Inflammatory macrophage (primary cell): ENCODE data around the gene XXYLT1.

ENCODE experiments used
- DNase-seq, 2 donors: peaks; one replicate each; pipeline ENCODE4 v3.0.0-alpha.2; 2020 to 2022

XXYLT1 gene

DNA sequence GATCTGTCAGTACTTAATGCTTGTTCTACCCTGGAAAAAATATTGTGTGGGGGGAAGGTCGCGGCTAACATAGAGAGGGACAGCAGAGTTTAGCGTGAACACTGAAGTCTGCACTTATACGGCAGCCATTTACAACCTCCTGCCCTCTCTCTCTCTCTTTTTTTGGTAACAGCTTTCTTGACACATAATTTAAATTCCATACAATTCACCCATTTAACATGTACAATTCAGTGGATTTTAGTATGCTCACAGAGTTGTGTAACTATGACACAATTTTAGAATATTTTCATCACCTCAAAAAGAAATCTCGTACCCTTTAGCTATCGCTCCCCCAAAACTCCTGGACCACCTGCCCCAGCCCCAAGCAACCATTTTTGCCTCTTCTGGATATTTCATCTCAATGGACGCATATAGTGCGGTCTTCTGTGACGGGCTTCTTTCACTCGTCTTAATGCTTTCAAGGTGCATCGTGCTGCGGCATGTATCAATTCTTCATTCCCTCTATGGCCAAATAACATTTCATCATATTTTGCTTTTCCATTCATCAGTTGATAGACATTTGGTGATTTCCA is 141.8 kb downstream of the XXYLT1 start:
- no peak for DNase-seq

DNA sequence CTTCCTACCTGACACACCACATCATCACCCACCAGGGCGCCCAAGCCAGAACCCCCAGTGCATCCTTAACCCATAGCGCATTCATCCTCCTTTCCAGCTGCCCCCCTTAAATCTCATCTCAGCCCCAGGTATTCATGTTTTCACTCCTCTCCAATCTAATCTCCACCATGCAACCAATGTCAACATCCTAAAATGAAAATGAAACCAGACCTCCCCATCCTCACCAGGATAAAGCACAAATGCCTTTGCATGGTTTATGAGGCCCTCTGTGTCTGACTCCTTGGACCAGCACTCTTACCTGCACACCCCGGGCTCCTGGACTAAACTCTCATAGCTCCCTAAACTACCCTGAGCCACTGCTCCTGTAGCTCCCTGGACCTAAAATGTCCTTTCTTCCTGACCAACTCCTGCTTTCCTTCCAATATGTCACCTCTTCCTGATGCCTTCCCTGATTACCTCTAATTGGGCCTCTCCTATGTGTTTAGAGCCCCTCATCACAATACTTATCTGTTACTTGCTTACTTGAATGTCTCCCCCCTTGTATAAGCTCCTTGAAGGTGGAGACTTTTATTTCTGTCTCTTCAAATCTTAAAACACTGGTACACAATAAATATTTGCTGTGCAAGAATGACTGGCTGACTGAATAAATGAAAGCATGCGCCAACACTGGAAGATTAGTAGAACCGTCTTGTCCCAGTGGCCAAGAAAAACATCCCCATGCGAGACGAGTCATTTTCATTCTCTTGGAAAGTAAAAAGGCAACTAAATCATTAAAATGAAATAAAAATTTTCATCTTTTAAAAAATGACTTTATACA is 142.5 kb downstream of the XXYLT1 start:
- DNase-seq: no peak

DNA sequence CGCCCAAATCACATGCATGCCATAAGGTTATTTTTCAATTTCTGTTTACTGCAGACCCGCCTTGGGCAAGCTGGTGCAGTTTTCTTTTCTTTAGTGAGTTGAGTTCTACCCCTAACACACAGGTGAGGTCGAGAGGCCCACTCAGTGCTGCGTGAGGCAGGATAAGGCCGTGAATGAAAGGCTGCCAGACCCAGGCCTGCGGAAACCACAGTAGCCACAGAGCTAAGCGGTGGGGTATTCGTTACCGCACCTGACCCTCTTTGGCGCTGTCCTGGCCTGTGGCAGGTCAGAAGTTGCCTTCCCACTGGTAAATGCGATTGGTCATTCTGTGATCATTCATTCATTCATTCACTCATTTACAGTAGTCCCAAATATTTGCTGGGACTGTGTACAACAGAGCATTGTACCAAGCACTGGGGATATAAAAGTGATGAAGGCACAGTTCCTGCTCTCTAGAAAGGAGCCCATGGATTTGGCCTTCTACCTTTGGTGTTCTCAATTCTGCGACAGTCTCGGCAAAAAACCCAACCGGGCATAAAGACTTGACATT is 144.8 kb downstream of the XXYLT1 start:
- DNase-seq: no peak

DNA sequence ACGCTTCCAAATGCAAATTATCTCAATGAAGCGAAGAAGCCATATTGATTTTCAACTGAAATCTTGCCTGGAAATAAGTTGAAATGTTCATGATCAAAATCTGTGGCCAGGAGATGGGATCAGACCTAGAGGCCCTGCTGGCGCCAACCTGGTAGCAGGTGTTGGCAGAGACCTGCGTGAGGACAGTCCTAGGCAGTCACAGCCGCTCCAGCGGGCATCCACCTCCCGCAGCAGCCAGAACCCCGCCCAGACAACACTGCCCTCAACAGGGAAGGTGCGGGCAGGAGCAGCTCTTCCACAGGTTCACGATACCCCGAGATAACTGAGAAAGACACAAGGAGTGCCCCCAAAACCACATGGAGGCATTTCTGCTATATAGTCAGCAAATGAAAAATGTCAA is 145.3 kb downstream of the XXYLT1 start:
- no peak for DNase-seq

DNA sequence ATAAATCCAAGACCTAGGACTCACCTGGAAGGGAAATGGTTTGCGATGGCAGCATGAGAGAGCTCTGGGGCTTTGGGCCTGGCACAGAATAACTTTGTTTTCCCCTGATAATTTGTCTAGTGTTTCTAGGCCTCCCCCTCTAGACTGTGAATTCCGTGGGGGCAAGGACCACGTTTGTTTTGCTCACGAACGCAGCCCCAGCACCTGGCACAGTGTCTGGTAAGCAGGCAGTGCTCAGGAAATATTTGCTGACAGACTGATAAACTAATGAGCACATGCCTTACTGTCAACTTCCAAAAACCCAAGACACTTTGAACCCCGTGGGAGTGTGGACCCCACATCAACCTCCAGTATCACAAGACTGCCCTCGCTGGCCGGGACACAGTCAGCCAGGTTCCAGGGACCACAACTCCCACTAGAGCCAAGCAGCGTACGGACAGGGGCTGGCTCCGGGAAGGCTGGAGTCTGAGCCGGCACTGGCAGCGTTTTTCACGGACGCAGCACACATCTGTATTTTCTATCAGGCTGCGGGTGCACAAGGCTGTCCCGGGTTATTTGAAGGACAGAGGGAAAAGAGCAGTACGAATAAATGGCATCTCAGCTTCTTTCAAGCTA is 146.5 kb downstream of the XXYLT1 start:
- DNase-seq: no peak

DNA sequence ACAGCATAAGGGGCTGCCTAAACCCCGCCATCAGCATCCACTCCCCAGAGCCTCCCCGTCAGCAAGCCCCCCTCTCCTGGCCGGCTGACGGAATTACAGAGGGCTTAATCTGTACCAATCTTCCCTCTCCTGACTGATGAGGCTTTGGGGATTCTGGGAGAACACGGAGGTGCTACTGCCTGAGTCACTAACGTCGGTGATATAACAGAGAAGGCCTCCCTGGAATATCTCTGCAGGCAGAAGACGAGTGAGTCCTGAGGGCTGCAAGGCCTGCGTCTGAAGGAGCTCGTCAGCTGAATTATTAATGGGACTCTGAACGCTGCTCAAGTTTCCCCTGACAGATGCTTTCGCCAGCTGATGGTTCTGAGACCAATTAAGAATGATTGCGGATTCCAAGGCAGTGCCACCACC is 147.7 kb downstream of the XXYLT1 start:
- DNase-seq: no peak

DNA sequence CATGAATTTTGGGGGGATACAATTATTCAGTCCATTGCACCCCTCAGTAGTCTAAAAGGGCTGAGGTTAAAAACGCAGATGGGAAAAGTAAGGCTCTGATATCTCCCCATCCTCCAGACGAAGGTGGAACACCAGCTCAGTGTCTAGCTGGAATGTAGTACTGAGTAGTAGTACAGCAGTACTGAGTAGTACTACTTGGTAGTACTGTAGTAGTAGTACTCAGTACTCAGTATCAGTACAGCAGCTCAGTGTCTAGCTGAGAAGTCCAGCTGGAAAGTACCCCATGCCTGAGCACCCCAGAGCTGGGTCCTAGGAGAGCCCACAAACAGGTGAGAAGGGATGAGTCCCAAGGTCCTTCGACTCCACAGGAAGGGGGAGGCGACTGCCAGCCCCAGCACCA is 148.7 kb downstream of the XXYLT1 start:
- DNase-seq: no peak

DNA sequence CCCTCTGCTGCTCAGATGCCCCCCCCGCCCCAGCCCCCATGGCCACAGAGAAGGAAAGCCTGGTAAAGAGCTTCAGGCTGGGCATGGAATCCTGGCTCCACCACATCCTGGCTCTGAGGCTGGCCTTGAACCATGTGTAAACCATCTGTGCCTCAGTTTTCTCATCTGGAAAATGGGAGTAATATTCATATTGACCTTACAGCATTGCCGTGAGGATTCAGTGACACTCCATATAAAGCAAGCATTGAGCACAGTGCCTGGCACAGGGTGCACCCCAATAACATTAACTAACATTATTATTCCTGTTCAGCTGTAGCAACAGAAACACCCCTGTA is 150.7 kb downstream of the XXYLT1 start:
- DNase-seq: no peak

DNA sequence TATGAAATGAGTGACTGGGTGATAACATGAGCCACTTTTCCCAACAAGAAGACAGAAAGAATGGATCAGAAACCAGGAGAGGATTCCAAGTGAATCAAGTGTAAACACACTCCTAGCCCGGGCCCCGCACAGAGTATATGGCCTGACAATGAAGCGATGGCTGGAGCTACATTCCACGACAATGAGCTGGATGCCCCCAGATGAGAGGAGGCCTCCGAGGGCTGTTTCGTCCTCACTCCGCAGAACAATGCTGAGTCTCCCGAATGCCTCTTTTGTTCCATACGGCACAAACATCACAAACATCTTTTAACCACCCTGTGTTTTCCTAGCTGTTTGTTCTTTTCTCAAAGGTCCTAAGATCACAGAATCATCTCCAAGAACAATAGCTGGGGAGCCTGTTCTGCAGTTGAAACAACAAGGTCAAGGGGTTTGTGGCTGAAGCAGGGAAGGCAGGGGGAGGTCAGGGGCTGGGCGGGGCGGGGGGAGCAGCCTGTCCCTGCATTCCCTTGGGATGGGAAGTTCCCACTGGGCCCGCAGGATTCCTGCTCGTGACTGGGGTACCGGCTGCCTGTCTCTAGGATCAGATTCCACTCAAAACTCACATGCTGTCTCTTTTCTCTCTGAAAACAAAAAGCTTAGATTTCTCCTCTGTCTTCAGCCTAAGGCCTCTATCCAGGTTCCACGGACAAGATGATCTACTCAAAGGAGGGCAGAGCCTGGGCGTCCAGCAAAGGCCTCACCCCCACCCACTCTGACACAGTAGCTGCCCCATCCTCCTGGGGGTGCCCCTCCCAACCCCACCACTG is 151.3 kb downstream of the XXYLT1 start:
- DNase-seq: no peak

DNA sequence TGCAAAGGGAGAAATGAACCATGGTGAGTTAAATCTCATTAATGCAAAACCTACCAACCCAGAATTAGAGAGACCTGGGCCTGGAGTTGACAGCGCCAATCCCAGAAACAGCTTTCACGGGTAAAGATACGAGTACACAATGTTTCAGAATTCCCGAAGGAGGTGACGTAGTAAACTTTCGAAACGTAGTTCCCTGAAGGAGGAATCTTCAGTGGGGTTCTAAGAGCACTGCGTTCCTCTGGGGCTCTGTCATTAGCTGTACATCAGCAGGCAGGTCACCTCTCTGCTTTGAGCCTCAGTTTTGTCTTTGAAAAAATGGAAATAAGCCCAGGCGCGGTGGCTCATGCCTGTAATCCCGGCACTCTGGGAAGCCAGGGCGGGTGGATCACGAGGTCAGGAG is 152.3 kb downstream of the XXYLT1 start:
- DNase-seq: no peak

DNA sequence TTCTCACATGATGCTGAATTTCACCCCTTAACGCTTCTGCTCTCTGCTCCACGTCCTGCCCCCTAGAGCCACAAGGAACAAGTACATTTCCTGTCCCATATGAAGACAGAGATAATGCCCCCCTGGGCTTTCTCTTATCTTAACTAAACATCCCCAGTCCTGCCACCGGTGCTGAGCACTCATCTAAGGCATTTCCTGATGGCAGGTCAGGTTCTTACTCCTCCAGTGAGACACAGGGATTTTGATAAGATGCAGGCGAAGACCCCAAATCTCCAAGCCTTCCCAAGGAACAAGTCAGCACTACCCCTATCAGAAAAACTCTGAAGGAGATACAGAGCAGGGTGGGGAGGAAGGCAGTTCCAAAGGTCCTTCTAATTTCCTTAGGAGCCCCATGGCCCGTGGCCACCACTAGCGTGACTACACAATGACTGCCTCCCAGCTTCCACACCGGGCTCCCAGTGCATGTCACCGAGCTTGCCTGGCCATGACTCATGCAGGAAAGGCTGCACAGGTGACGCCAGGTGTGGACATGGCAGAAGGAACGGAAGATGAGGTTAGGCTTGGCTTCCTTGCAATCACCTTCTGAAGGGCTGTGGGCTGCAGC is 152.9 kb downstream of the XXYLT1 start:
- no peak for DNase-seq

DNA sequence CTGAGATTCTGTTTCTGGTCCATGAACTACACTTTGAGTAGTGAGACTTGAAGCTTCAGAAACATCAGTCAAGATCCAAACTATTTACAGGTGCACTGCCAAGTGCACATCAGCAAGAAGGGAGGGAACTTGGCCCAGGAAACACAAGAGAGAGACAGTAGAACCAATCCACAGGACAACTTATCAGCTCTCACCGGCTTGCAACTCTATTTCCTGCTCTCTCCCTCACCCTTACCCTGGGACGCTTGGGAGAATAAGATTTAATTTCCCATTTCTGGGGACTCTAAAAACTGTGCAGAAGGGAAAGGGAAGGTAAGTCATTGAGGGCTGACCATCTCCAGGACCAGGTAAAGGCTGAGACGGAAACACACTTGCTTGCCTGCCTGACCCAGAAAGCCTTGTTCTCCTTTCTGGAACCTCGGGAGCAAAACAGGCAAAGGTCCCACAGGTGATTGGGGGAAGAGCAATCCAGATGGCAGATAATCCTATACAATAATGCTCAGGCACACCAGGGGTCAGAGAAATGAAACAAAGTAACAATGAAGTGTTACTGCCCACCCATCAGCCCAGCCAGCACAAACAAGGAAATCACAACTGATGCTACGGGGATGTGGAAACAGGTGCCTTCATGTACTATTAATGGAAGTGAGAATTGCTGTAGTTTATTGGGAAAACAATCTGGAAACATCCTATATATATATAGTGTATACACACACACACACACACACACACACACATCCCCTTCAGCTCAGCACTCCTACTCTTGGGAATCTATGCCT is 154.4 kb downstream of the XXYLT1 start:
- DNase-seq: no peak

DNA sequence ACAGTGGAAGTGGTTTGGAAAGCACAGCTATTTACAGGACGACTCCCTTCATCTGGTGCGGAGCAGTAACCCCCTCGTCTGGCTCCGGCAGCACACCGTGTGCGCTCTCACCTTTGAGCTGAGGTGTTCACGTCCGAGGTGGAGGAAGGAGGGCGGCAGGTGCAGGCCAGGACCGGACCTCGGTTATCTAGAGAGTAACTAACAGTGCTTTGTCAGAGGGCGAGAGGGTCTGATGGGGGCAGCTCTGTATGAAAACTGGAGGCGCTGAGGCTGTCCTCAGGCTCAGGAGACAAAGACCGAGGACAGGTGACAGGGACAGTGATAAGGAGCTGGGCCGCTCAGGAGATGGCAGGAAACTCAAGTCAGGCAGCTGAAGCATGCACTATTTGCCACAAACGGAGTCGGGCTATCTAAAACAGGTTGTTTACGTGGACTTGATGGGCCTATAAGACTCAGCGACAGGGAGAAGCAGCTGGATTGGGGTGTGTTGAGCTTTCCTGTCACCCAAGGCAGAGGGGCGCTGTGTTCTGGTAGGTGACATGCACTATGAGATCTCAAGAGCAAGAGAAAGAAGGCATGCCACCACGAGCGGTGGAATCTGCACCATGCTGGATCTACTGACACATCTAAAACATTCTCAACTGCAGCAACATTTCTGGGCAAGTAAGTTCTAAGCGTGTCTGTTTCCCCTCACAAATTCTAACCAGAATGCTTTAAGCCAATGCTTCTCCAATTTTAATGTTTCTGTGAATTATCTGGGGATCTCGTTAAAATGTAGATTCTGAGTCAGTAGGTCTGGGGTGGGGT is 155.2 kb downstream of the XXYLT1 start:
- no peak for DNase-seq

DNA sequence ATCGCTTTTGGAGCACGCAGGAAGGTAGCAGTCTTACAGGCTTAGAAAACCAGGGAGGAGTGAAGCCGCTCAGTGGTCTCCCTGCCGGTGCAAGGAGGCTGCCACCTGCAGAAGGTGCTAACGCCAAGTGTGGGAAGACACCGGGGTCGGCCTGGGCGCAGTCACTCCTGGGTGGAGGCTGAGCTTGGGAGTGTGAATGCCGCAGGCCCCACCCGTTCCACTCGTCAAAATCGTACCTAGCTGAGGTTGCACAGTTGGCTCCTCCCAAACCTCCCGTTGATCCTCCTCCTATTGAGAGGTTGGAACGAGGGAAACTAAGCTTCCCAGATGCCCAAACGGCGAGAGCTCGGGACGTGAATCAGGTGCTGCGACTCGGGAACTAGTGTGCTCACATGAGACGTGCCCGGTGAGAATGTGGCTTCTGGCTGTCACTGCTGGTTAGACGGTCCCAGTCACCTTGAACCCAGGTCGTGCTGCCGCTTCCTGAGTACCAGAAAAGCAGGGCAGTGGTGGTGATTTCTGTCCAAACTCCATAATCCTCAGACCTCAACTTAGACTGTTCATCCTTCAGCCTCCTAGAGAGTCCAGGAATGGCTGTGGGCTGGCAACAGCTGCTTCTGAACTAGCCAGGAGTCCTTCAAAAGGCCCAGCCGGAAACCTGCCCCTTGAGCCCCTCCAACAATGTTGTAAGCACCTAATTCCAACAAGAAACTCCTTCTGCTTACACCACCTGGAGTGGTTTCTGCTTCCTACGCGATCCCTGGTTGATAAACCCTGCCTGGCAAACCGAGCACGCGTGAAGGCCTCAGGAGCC is 156.0 kb downstream of the XXYLT1 start:
- DNase-seq: no peak

DNA sequence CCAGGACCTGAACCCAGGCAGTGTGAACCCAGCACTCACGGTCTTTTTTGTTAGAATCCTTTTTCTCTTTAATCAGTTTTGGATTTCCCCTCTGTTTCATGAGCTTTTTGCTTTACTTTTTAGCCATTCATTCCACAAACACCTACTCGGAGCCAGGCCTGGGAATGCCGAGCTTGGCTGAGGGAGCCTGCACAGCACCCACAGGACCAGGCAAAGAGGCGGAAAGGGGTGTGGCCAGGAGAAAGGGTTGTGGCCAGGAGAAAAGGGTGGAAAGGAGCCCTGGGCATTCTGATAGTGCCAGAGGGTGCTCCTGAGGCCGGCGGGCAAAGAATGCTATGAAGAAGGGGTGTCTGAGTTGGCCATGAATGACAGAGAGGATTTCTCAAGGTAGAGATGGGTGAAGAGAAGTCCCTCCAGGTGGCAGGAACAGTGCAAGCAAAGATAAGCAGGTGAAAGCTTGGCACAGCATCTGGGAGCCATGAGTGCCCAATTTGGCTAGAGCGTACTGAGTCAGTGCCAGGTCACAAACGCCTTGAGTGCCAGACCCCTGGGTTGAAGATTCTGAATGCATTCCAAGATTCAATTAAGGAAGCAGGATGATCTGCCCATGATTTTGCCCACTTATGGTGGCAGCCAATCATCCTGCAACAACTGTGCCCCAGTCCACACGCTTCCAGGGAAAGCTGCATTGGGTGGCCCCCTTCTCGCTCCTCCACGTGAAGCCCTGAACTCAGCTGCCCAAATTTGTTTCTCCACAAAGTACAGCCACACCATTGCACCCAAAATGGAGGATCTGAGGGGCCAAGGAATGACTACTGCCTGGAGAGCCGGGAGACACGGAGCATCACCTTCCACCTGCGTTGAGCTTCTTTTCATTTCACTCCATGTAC is 157.2 kb downstream of the XXYLT1 start:
- DNase-seq: no peak

DNA sequence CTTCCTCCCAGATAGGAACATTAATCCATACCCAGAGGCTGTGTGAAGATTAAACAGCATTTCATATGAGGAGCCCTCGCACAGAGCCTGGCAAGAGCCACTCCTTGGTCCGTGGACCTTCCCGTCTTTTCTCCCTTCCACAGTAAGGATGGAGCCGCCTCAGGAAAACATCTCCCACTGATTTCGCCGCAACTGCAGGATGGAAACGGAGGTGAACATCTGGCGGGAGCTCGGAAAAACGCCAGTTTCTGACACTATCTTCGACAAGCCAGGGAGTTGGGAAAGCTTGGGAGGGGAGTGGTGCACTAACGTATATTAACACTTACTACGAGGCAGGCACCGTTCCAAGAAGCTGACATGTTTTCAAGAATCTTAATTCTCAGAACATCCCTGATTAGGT is 157.9 kb downstream of the XXYLT1 start:
- DNase-seq: no peak

DNA sequence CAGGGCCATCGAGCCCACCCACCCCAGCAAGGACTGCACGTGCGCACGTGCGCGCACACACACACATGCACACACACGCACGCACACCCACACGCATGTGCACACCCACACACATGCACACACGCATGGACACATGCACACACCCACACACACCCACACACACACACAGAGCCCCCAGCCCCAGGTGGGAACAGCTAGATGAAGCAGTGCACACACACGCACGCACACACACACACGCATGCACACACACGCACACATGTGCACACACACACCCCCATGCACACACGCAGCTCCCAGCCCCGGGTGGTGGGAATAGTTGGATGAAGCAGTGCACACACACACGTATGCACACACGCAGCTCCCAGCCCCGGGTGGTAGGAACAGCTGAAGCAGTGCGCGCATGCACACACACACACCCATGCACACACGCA is 158.6 kb downstream of the XXYLT1 start:
- DNase-seq: no peak

DNA sequence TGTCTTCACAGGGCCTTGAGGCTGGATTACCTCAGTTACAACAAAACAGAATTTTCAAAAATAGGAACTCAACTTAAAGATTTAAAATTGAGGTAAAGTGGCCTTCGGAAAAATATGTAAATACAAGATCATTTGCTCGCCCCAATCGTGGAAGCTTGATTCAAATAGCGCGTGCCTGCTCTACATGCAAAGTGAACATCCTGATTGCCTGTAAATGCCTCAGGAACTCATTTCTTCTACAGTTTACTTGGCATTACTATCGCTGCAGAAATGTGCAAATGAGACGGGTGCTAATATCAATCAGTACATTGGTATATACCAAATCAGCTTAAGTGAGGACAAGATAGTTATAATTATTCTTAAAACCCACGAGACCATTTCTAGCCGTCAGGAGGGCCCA is 159.2 kb downstream of the XXYLT1 start:
- DNase-seq: no peak

DNA sequence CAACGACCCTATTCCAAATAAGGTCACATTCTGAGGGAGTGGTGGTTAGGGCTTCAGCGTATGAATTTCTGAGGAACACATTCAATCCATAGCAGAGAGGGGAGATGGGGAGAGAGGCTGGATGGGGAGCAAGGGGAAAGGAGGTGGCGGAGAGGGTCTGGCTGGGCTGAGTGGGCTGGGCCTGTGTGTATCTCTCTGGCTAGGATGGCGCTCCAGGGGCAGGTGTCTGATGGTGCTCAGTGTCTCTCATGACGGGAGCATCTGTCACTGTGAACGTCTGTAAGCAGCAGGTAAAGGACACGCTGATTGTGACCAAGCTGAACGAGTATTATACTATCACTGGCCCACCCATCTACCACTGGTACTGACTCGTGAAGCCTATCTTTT is 159.6 kb downstream of the XXYLT1 start:
- DNase-seq: no peak
